ENCODE data around the gene PALLD. TPM values are rescaled to one million over a fixed set of nuclear protein-coding genes. Genes with fewer than 3 reads are reported as not detected.

Gene PALLD
- total RNA-seq, 1 experiment from 2014 or later: 166 TPM

- ChIA-PET POLR2A (no interaction called here), RAD21 (ENCODE audit: low non-redundant PET in 1 of 2, low total read pairs in 2 of 2, uncharacterized antibody in 2 of 2, unreplicated experiment in 2 of 2) (no interaction called here), CTCF (interaction anchor here (1.3 kb wide), 1 partner anchor 639 kb away, joined by 4 read pairs; no protein-coding TSS in a partner anchor)
- no peak overlapping the region for H2AFZ ChIP-seq (ENCODE audit: low read depth, low read length, poor library complexity, severe bottlenecking)
- no peaks in the 10 kb centered on the region for H4K20me1 ChIP-seq (ENCODE audit: insufficient read depth)
- H3K27me3 ChIP-seq (ENCODE audit: insufficient read depth, low read length): no peaks in the 10 kb centered on the region
- no peaks in the 10 kb centered on the region for H3K9me2 ChIP-seq (ENCODE audit: insufficient read depth)
- DNase-seq (ENCODE audit: low read depth, low spot score): no peak
- no TSS peak for BruUV-seq (replicated peaks)
- H3K27ac ChIP-seq (ENCODE audit: low read depth, low read length): no peak overlapping the region
- H3K4me1 ChIP-seq (ENCODE audit: control insufficient read depth in 1 of 2, insufficient read depth in 2 of 2, low read length in 2 of 2): no peaks in the 10 kb centered on the region
- no peak overlapping the region for H3K4me2 ChIP-seq (ENCODE audit: low read length)
- peaks cover 0 to 5% of the 10 kb centered on the region in 2 experiments; a peak in 2 of 4 replicates for H3K36me3 ChIP-seq (ENCODE audit: control insufficient read depth in 1 of 2, insufficient read depth in 2 of 2, low read length in 2 of 2)
- H3K9me3 ChIP-seq (ENCODE audit: control insufficient read depth in 1 of 2, insufficient read depth in 1 of 2, low read depth in 1 of 2, low read length in 2 of 2): no peaks in the 10 kb centered on the region
- H3K79me2 ChIP-seq (ENCODE audit: insufficient read depth, low read length): peaks cover 91% of the 10 kb centered on the region
- ATAC-seq: no peak
- H3K9ac ChIP-seq (ENCODE audit: low read length): no peak overlapping the region
- no peak overlapping the region for H3K4me3 ChIP-seq (replicated peaks in 1 of 2; ENCODE audit: low read depth in 1 of 2, low read length in 2 of 2)
- intact Hi-C loops (cut with micrococcal nuclease): no loop called here
- TF ChIP-seq CTCF (IDR thresholded peaks at IDR 0.05 in 2 of 3, conservative IDR thresholded peaks at IDR 0.05 in 1 of 3; ENCODE audit: borderline replicate concordance in 1 of 3, insufficient read depth in 1 of 3, low read depth in 2 of 3, low read length in 2 of 3): no peak
- TF ChIP-seq MAX (IDR thresholded peaks at IDR 0.05): no peak
- no peak for TF ChIP-seq RAD21 (IDR thresholded peaks at IDR 0.05; ENCODE audit: low read depth)
Observed at GRCh38 chr4:168852387-168852786, 355.5 kb downstream of the PALLD start.

GRCh38 chr4:168852933-168853713, 356.3 kb downstream of the PALLD start:
- Histone ChIP-seq H3K27ac (ENCODE audit: low read depth, low read length) (no peak overlapping the region), H3K9me2 (ENCODE audit: insufficient read depth) (no peaks in the 10 kb centered on the region), H2AFZ (ENCODE audit: low read depth, low read length, poor library complexity, severe bottlenecking) (no peak overlapping the region), H3K36me3 (ENCODE audit: control insufficient read depth in 1 of 2, insufficient read depth in 2 of 2, low read length in 2 of 2) (peaks cover 0 to 5% of the 10 kb centered on the region in 2 experiments; a peak in 2 of 4 replicates), H3K4me1 (ENCODE audit: control insufficient read depth in 1 of 2, insufficient read depth in 2 of 2, low read length in 2 of 2) (no peaks in the 10 kb centered on the region), H3K4me3 (replicated peaks in 1 of 2; ENCODE audit: low read depth in 1 of 2, low read length in 2 of 2) (no peak overlapping the region), H3K79me2 (ENCODE audit: insufficient read depth, low read length) (peaks cover 92% of the 10 kb centered on the region), H3K9me3 (ENCODE audit: control insufficient read depth in 1 of 2, insufficient read depth in 1 of 2, low read depth in 1 of 2, low read length in 2 of 2) (no peaks in the 10 kb centered on the region), H3K9ac (ENCODE audit: low read length) (no peak overlapping the region), H3K27me3 (ENCODE audit: insufficient read depth, low read length) (no peaks in the 10 kb centered on the region), H3K4me2 (ENCODE audit: low read length) (no peak overlapping the region), H4K20me1 (ENCODE audit: insufficient read depth) (no peaks in the 10 kb centered on the region)
- no TSS peak for BruUV-seq (replicated peaks)
- CTCF ChIA-PET: interaction anchor here (1.3 kb wide), 1 partner anchor 638 kb away, joined by 4 read pairs; no protein-coding TSS in a partner anchor
- DNase-seq (ENCODE audit: low read depth, low spot score): no peak
- ATAC-seq: peak; percentile 17; the same call in 1 of the 2 replicates
- intact Hi-C loops (cut with micrococcal nuclease): no loop called here
- RAD21 ChIA-PET (ENCODE audit: low non-redundant PET in 1 of 2, low total read pairs in 2 of 2, uncharacterized antibody in 2 of 2, unreplicated experiment in 2 of 2): interaction anchor here in 1 of 2 experiments (0.5 kb wide), 1 partner anchor 34 kb away, joined by 3 read pairs; no protein-coding TSS in a partner anchor
- POLR2A ChIA-PET: no interaction called here
- TF ChIP-seq RAD21 (IDR thresholded peaks at IDR 0.05; ENCODE audit: low read depth) (no peak), EZH2 (IDR thresholded peaks at IDR 0.05) (no peak), SIN3A (IDR thresholded peaks at IDR 0.05; ENCODE audit: low read depth) (no peak), ZBTB33 (IDR thresholded peaks at IDR 0.05; ENCODE audit: extremely low read depth, insufficient replicate concordance, low read length) (no peak)
- TF ChIP-seq, protein P1, sequence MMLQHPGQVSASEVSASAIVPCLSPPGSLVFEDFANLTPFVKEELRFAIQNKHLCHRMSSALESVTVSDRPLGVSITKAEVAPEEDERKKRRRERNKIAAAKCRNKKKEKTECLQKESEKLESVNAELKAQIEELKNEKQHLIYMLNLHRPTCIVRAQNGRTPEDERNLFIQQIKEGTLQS (IDR thresholded peaks at IDR 0.05): no peak
- TF ChIP-seq, protein P2, sequence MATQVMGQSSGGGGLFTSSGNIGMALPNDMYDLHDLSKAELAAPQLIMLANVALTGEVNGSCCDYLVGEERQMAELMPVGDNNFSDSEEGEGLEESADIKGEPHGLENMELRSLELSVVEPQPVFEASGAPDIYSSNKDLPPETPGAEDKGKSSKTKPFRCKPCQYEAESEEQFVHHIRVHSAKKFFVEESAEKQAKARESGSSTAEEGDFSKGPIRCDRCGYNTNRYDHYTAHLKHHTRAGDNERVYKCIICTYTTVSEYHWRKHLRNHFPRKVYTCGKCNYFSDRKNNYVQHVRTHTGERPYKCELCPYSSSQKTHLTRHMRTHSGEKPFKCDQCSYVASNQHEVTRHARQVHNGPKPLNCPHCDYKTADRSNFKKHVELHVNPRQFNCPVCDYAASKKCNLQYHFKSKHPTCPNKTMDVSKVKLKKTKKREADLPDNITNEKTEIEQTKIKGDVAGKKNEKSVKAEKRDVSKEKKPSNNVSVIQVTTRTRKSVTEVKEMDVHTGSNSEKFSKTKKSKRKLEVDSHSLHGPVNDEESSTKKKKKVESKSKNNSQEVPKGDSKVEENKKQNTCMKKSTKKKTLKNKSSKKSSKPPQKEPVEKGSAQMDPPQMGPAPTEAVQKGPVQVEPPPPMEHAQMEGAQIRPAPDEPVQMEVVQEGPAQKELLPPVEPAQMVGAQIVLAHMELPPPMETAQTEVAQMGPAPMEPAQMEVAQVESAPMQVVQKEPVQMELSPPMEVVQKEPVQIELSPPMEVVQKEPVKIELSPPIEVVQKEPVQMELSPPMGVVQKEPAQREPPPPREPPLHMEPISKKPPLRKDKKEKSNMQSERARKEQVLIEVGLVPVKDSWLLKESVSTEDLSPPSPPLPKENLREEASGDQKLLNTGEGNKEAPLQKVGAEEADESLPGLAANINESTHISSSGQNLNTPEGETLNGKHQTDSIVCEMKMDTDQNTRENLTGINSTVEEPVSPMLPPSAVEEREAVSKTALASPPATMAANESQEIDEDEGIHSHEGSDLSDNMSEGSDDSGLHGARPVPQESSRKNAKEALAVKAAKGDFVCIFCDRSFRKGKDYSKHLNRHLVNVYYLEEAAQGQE (IDR thresholded peaks at IDR 0.05; ENCODE audit: low read depth): no peak
